SU-DHL-6 (cell line): Measurements from ENCODE around the gene SPEG.

ENCODE experiments used
- CTCF ChIP-seq: fragments of 200-600 bp; sonication (generic); IDR thresholded peaks from one replicate; pipeline ENCODE4 v1.5.1; 2017; ENCODE audit warnings: antibody characterized with exemption, mild to moderate bottlenecking, low read length, moderate library complexity; ENCODE audit not compliant: insufficient read depth, poor library complexity, severe bottlenecking
- EZH2phosphoT487 ChIP-seq: fragments of 200-600 bp; sonication (generic), shearing (Covaris generic); conservative IDR thresholded peaks from 2 replicates; pipeline ENCODE4 v1.6.1; 2018; ENCODE audit warnings: mild to moderate bottlenecking, antibody characterized with exemption, low read length, moderate library complexity, mixed read lengths

- TF ChIP-seq CTCF, result no peak
- TF ChIP-seq EZH2phosphoT487, result no peak
These were observed 57.9 kb downstream of the SPEG start for GRCh38 chr2:219492575-219492974.
